ENCODE data around the gene SENP1.

The SENP1 gene

DNA sequence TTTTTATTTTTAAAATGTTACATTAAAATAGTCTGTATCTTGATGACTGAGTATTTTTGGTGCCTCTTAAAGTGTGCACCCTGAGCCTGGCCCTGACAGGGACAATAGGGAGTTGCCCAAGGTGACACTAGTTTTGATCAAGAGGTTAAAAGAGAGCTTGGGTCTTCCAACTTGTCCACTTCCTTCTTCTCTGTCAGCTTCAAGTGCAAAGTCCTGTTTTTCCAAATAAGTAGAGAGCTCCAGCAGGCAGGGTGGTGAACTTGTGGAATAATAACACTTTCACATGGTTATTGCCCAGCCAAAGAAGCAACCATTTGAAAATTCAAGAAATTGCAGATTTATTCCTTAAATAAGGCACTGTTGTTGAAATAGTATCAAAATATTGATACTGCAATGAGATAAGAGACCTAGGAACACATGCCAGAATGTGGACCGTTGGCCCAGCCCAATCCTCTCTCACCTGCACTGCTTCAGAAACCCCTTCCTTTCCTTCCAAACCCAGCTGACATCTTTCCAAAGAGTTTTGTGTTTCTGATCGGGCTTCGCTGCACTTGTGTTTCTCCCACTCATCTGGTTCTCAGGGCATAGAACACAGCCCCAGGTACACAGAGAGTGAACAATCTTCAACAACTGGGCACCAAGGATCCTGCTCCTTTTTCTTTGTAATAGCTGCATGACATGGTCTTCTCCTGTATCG is 87.8 kb downstream of the SENP1 start:
- DNase-seq (ENCODE audit: low read depth), result no peak

DNA sequence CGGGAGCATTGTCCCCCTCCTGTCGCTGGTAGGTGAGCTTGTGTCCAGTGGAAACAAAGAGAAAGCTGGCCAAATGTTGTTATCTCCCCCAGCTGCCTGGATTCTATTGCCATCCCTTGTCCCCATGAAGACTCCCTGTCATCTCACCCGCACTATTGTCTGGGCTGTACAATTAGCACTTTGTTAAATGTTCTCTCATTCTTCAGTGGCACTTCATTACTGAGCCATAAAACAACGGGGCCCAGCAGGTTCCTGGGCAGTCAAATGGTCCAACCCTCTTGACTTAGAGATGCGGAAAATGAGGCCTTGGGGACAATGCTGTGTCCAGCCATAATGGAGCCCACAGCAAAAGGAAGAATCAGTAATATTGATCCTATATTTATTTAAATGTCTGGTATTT is 88.4 kb downstream of the SENP1 start:
- no peak for DNase-seq (ENCODE audit: low read depth)

DNA sequence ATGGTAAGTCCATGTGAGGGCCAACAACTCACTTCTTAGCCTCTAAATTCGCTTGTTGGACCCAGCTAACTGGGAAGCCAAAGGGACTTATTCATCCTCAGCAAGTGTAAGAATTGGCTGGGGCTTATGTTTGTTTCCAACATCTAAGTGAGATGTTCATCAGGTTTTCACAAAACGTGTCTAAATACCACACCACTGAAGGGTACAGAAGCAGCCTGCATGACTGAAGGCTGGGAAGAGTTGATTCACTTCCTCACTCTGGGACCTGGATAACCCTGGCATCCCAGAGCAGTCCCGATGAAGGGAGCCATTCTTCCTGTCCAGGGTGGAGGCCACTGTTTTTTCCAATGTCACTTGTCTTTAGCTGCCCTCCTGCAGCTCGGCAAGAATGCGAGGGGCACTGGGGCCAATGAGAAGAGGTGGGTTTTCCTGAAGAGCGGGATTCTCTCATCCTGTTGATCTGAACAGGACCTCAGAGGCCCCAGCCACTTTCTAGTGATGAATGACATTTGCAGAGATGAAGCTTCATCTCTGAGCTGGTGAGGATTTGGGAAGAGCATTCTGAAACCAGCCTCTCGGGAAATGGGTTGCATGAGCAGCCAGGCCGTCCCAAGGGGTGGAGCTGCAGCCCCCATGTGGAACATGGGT is 89.4 kb downstream of the SENP1 start:
- DNase-seq (ENCODE audit: low read depth), result no peak

DNA sequence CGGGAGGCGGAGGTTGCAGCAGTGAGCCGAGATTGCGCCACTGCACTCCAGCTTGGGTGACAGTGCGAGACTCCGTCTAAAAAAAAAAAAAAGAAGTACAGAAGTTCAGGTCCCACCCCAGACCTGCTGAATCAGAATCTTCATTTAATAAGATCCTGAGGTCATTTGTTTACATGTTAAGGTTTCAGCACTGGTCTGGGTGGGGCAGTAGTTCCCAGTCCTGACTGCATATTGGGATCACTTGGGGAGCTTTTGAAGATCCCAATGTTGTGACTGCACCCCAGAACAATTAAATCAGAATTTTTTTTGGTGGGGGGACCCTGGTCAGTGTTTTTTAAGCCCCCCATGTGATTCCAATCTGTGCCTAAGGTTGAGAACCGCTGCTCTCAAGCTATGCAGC is 89.9 kb downstream of the SENP1 start:
- DNase-seq (ENCODE audit: low read depth), result no peak

DNA sequence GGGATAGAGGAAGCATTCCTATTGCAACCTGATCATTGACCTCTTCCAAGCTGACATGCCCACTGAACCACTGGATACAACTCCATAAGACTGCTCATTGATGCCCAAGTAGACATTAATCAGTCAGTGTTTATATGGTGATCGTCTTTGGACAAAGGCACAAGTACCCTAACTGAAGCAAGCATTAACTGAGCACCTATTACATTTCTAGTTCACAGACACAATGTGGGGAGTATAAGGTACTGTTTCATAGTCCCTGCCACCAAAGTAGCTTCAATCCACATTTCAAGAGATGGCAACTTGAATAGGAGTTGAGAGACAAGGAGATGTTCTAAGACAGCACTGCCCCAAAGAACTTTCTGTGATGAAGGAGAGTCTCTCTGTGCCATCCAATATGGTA is 90.8 kb downstream of the SENP1 start:
- no peak for DNase-seq (ENCODE audit: low read depth)

DNA sequence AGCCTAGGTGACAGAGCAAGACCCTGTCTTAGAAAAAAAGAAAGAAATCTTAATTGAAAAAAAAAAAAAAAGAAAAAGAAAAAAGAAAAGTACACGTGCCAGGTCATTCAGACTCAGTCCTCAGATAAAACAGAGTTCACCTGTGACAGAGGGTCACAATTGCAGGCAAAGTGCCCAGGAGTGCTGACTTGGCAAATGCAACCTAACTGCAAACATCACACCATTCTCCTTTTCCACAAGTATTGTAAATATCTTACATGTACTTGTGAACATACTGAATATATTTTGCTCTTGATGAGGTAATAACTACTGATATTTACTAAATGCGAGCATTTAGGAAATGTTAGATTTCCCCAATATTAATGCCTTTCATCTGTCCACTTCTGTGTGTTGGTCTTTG is 92.6 kb downstream of the SENP1 start:
- DNase-seq (ENCODE audit: low read depth), result no peak

DNA sequence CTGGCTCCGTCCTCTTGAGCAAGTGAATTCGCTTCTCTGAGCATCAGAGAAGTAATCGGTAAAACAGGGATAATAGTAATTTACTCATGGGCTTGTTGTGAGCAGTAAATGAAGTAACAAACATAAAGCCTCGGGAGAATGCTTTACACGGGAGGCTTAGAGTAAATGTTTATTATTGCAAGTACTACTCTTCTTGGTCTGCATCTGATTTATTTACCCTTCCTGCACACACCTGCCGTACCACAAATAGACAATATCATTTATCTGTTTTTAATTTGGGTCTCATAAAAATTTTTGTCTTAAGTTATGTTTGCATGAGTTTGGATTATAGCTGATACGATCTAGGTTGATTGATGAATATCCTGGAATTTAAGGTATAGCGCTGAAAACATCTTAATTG is 93.8 kb downstream of the SENP1 start:
- no peak for DNase-seq (ENCODE audit: low read depth)

DNA sequence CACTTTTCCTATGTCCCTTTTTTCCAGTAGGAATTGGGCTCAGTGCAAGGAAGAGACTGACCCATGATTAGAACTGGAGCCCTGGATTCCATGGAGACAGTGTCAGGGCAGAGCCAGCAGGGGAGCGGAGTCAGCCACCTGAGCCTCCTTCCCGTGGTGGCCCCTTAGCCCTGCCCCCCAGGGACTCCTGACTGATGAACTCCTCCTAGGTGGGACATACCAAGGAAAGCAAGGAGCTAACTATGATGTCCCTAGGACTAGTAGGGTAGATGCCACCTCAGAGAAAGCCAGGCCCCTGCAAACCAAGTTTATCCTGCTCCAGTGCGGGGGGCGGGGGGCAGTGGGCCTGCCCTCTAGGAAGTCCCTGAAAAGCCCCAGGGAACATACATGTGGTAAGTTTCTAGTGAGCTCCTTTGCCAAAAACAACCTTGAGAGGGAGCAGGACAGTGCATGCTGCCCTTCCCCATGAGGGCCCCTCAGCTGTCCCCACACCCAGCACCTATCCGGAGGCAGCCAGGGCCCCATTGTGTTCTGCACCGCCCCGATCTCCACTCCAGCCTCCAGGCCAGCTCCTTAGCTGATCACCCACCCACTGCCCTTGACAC is 95.4 kb downstream of the SENP1 start:
- no peak for DNase-seq (ENCODE audit: low read depth)

DNA sequence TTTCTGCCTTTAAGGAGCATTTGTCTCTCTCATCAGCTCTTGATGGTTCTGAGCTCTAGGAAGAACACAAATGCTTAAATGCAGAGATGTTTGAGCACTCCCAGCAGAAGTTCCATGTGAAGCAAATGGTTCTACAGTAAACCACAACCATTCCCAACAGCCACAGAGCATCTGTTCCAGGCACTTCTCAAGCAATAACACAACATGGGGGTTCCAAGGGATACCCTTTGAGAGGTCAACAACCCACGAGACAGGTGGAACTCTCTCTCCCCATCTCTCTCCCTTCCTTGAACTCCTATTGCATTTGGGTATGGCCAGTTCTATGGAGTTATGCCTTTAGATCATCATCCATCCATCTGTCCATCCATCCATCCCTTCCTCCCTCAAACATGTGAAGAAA is 96.4 kb downstream of the SENP1 start:
- no peak for DNase-seq (ENCODE audit: low read depth)

DNA sequence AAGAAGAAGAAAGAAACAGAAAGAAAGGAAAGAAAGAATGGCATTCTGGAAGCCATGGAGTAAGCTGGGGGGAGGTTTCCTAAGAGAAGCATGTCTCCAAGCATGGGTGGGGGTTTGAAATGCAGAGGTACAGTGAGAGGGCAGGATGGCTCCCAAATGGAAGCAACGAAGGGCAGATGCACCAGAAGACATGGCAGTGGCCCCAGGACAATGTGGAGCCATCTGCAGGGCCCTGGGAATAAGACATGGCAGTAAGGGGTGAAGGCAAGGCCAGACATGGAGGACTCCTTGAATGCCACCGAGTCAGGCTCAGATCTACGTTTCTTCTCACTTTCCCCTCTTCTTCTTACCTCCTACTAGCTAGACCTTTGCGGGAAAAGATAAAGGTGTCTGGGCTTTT is 96.9 kb downstream of the SENP1 start:
- DNase-seq (ENCODE audit: low read depth), result no peak

DNA sequence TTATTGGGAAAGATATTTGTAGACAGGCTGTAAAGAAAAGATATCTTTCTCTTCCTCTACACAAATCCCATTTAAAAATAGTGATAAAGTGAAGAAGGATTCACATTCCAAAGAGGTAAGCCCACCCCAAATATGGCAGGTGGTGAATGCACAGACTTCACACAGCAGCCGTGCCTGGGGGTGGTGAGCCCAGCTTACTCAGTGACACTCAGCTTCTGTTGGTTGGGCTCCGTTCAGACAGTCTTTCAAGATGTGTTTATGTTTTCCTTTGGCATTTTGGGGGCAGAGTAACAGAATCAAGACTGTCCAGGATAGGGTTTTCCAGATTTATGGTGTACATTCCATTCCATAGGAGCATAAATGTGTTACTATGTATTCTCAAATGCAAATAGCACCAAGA is 97.5 kb downstream of the SENP1 start:
- no peak for DNase-seq (ENCODE audit: low read depth)

DNA sequence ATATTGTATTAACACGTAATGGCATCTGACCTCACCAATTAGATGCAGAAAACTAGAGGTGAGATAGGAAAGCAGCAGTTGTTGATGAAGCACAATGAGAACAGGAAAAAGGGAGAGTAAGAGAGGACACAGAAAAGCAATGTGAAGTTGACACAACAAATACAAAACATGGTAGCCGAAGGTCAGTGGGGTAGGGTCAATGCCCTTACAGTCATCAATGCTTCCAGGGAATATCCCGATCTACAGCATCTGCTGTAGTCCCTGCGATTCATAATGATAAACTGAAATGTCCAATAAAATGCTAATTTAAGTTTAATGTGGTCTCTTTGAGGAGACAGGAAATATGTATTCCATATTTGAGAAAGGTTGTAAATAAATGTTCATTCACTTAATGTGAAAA is 98.7 kb downstream of the SENP1 start:
- DNase-seq (ENCODE audit: low read depth), result no peak

DNA sequence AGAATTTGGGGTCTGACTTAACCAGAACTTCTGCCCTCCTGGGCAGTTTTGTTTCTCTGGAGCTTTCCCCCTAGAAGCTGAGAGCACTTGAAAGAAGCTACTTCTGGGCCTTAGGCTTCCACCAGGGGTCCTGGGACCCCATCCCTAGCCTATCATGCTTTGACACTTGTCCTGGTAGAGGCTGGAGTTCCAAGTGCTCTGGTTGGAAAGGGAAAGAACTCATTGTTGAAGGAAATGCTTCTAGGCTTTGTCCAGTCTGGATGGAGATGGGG is 100.2 kb downstream of the SENP1 start:
- DNase-seq (ENCODE audit: low read depth), result no peak

DNA sequence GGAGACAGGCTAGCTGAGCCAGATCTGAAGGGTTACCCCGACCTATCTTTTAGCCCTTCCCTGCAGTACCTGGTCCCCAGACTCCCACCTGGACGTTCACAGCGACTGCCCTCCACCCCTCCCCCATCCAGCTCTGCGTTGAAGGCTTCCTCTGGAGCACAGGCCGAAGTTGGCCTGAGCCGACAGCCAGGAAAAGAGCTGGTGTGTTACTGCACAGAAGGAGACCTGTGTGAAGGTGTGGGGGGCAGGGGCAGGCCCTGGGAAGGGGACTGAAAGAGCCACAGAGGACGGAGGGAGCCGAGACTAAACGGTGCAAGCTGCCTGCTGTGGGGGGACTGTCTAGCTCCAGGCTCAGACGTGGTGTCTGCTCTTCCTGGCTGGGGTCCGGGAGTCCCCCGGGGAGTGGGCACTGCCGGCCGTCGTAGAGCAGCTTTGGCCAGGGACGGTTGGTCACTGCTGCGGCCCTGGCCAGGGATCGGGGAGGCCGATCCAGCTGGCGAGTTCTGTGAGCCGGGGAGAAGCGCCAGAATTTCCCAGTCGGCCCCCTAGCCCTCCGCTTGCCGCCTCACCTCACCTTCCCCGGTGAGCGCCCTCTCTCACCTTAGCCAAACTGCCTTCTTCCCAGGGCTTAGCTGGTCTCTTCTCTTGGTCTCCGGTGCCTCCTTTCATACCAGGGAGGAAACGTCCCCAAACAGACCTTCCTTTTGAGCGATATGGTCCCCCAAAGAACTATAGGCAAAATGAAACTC is 100.7 kb downstream of the SENP1 start:
- DNase-seq (ENCODE audit: low read depth), result no peak

DNA sequence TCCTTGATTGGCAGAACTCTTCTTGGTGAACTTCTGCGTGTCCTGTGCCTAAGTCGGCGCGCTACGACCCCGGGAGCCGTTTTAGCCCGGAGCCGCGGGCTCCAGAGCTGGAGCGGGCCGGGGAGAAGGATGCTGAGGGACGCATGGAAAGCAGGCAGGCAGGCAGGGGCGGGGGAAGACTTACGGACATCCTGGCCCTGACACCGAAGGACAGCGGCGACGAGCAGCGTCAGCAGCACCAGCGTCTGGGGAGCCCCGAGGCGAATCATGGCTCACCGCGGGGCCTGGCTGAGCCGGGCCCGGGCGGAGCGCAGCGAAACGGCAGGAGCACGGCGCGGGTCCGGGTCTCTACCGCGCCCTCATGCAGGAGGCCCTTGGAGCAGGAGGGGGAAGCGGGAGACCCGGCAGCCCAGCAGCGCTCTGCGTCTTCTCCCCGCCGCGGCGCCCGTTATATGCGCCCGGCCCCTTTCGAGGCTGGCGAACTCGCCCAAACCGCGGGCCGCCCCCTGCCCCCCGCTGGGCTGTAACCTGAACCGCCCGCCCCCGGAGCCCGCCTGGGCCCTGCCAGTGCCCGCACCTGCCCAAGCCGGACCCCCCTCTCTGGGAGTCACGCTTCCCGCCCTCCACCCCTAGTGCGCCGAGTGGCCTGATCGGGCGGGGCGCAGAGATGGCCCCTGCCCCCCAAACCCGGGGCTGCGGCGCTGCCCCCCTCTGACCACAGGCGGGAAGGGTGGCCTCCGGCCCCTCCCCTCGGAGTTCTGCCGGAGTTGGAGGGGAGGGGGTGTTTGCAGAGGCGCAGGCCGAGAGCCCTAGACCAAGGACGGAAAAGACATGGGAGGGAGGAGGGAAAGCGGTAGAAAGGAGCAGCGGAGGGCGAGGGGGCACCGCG is 101.6 kb downstream of the SENP1 start, which contains the start of gene COL2A1:
Gene COL2A1, minus strand, starts transcription at position 424 of the 889 bp plus-strand sequence. Its CDS starts 155 bp downstream, at position 269.
- no peak for DNase-seq (ENCODE audit: low read depth)

DNA sequence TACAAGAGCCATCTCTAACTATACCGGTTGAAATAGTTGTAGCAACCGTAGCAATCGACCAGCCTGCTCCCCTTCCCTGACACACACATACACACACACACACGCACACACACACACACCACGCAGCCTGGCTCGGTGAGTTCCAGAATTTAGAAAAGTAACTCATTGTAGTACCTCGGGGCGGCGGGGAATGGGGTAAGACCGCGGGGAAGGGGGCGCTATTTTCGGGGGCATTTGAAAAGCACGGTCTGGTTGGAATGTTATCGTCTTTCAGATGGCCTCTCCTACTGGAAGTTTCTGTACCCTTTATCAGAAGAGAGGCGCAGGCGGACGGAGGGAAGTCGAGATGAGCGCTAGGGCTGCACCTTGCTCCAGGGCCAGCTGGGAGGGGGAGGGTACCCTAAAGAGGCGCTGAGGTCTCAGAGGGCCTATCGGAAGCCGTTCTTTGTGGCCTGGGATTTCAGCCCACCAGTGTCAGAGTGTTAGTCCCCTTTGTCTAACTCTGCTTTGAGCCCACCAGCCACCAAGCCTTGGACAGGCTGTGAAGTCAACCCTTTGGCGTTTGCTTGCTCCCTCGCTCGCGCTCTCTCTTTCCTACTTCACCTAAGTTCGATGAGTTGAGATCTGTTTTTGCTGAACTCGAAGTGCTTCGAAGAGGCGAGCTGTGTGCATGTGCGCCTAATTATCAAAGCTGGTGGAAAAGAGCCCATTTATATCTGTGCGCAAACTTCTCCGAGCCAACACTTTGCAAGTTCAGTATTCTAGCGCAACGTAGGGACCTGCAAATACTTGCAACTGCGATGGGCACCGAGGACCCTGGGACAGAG is 102.4 kb downstream of the SENP1 start:
- DNase-seq (ENCODE audit: low read depth), result no peak

DNA sequence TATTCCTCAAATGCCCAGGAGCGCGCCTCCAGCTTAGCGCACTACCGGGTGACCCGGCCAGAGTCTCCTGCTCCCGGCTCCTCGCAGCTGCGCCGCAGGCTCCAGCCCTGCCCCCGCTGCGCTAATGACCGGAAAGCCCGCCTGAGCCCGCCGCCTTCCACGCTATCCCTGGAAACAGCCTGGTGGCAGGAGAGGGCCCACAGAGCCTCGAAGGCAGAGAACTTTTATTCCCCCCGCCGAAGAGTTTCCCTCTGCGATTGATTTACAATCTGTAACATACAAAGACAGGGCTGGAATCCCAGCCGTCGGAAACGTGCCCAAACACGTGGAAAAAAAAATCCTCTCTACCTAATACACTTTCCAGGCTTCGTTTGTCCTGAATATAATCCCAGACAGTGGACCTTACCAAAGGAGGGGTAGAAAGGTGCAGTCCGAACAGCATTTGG is 103.1 kb downstream of the SENP1 start:
- DNase-seq (ENCODE audit: low read depth), result no peak

DNA sequence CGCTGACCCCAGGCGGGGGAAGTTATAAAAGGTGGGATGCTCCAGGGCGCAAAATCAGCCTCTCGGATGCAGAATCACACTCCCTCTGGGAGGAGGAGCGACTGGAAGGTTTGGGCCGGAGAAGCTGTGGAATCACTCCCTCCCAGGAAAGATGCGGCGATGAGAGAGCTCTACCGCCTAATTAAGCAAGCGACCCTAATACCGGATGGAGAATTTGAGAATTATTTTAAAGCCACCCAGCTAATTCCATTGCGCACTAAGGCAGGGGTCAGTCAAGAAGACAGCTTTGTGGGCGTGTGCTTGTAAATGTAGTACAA is 103.5 kb downstream of the SENP1 start:
- no peak for DNase-seq (ENCODE audit: low read depth)

DNA sequence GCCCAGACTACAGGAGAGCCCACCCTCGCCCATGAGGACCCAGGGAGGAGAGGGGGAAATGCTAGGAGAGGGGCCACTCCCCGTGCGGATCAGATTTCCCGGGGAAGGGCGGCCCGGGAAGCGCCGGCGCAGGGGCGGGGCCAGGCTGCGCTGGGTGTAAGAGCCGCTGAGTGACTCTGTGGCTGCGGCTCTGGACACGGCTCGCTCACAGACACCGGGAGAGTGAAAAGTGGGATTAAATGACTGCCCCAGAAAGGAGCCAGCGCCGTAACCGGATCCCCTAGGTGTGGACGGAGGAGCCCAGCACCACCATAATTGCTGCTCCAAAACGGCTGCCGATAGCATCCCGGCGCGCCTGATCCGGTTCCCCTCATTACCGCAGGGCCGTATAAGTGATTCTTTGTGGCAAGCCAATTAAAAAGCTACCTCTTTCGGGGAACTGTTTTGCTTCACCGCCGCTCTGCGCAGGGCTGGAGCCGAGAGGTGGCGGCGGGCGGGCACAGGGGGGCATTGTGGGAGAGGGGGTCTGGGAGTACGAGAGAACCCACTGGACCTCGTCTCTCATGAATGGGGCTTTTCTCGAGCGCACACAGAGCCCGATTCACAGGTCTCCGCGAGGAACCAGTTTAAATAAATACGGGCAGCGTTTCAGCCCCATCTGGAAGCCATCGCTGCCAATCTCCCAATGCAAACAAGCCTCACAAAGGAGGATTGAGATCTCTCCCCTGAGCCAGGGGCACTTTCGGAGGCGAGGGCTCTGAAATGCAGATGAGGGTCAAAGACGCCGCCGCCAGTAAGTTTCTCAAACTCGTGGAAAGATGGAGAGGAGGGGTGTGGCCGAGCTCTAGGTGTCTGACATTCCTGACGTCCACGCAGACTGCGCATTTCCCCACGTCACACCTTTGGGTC is 104.1 kb downstream of the SENP1 start:
- DNase-seq (ENCODE audit: low read depth), result no peak

DNA sequence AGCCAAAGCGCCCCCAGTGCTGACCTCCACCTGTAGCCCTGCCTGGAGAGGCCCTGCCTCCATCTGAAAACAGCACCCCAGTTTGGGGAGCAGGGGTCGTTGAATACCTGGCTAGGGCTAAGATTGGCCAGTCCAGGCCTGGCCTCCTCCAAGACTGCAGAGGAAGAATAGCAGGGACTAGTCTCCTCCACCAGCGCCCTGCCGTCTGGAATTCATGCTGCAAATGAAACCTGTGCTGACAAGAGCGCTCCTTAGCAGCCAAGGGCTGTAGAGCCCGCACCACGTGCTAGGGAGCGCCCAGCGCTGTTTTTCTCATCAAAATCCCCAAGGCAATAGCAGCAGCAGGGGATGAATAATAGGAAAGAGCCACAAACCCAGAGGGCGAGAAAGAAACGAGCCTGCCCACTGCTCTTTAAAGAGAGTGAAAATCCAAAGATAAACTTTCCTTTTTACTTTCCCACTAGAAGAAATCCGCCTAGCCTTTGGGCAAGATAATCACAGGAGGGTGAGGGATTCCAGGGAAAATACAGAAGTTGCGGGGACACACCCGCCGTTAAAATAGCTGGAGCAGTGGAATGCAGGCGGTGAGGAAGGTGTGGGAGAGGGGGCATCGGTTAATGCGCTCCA is 104.9 kb downstream of the SENP1 start:
- no peak for DNase-seq (ENCODE audit: low read depth)

Data from stimulated activated CD8-positive, alpha-beta memory T cell treated with anti-CD3 and anti-CD28 coated beads, Interleukin-7, amount 100 ng/mL, for 24 hours (primary cell).